NAMALWA (cell line): ENCODE data around the gene THAP12.
A peak's percentile ranks its signal among the peaks of the same experiment; 100 is the strongest.
"Not testable (repeated sequence)": the region's sequence is repeated elsewhere in the genome, so short reads cannot be mapped to it uniquely, and the experiment has no call there.

Experiments
- DNase-seq: peaks from one replicate; pipeline ENCODE4 v3.0.0-alpha.2; 2015; ENCODE audit warnings: low spot score

THAP12 gene

DNA sequence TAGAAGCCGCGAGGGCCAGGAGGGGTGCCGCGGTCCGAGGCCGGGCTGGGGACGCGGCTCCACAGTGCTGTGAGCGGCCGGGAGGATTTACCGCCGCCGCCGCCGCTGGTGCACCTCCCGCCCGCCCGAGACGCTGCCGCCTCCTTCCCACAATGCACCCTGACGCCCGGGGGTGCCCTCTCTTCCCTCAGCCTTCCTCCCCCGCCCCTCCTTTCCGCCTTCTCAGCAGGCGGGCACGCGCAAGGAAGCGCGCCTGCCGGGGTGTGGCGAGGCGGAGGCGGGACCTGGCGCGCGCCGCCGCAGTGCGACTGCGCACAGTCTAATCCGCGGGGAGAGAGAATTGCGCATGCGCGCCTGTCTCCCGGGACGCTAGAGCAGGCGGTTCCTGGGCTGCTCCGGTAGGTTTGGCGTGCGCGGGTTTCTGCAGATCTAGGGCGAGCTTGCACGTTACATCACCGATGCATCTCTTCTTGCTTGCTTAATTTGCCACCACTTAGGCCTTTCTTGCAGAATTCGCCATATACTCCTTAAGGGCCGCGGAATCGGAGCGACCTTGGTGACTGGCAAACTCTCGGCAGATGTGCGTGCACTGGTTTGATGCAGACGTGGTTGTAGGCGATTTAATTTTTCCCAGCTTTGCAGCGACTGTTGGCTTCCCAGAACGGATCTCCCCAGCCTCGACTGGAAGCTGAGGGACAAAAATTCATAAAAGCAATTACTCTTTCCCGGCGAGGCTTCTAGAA lies at the start of gene THAP12, which contains the start of gene GVQW3:
Gene THAP12, minus strand, starts transcription at position 156 of the 743 bp plus-strand sequence. CDS start 296 bp downstream, outside the sequence.
Gene GVQW3, plus strand, starts transcription at position 347 of the 743 bp plus-strand sequence. CDS start 506 bp downstream, outside the sequence.
- peak; percentile 98 for DNase-seq

DNA sequence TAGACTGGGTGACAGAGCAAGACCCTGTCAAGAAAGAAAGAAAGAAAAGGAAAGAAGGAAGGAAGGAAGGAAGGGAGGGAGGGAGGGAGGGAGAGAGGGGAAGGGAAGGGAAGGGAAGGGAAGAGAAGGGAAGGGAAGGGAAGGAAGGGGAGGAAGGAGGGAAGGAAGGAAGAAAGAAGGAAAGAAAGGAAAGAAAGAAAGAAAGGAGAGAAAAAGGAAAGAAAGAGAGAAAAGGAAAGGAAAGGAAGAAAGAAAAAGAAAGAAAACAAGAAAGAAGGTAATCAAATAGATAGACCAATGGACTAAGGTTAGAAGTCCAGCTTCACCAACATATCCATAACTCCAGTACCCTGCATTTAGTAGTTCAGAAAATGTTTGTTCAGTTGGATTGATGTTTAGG lies 45.7 kb upstream of the THAP12 start:
- DNase-seq: no peak

GRCh38 chr11:76424891-76425290 lies 44.0 kb upstream of the THAP12 start:
- DNase-seq: no peak

GRCh38 chr11:76424379-76424778 lies 43.4 kb upstream of the THAP12 start:
- no peak for DNase-seq

GRCh38 chr11:76419896-76420295 lies 39.0 kb upstream of the THAP12 start:
- DNase-seq: peak; percentile 55

DNA sequence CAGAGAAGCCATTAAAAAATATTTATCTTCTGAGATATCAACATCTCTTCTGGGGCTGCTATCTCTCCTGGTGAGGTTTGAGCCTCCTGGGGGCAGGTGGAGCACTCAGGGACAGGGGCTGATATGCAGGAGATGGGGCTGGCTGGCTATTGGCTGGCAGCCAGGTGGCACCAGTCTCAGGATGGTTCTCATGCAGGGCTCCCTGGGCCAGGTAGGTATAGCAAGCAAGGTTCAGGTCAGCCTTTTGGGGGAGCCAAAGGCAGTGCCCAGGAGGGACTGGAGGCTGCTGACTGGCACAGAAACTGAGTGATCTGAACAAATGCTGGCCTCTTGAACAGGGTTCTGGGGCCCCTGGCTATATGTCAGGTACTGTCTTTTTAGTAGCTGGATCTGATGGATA lies 34.1 kb upstream of the THAP12 start:
- no peak for DNase-seq

GRCh38 chr11:76410851-76411357 lies 30.0 kb upstream of the THAP12 start:
- DNase-seq: no peak

- no peak for DNase-seq
Measured at GRCh38 chr11:76408171-76408965, 27.4 kb upstream of the THAP12 start.

DNA sequence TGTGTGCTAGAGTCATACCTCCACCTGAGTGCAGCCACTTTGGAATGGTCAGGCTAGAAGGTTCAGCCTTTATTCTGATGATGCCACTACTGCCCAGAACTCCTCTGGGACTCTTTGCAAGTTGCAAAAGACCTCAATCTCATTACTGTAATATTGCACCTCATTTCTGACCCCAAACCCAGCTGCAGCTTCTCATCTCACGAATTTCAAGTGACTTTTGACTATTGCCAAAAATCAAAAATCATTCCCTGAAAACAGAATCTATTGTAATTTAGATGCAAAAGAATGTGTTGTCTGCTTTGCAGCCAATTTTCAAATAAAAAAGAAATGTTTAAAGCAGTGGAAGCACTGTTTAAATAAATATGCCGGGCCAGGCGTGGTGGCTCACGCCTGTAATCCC lies 25.4 kb upstream of the THAP12 start:
- no peak for DNase-seq

DNA sequence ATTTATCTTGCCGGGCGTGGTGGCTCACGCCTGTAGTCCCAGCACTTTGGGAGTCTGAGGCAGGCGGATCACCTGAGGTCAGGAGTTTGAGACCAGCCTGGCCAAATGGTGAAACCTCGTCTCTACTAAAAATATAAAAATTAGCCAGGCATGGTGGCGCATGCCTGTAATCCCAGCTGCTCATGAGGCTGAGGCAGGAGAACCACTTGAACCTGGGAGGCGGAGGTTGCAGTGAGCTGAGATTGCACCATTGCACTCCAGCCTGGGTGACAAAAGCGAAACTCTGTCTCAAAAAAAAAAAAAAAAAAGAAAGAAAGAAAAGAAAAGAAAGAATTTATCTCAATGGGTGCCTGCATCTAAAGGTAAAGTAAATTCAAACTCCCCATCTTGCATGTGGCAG lies 20.6 kb upstream of the THAP12 start:
- not testable (repeated sequence) for DNase-seq

DNA sequence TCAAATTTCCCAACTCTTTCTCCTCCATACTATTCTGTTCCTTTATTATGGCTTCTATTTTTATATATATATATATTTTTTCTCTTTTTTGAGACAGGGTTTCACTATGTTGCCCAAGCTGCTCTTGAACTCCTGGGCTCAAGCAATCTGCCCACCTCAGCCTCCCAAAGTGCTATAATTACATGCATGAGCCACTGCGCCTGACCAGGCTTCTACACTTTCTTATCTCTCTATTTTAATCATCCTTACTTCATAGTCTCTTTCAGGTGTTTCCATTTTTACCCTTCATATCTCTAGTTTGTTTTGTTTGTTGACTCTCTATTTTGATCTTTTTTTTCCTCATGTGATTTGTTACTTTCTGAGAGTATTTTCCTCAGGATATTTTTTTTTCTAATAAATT lies 20.0 kb upstream of the THAP12 start:
- DNase-seq: no peak

DNA sequence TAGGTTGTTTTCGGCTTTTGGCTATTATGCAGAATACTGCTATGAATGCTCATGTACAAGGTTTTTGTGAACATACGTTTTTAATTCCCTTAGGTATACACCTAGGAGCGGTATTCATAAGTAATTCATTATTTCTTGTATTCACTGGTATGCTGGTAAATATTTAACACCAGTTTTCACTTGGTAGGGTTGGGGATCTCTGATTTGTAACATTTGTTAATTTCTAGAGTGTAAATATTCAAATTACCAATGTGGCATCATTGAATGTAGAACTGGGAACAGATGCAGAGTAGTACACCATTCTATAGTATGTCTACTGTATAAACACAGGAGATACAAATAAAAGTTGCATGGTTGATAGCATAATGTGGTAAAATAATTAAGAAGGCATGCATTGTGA lies 16.5 kb upstream of the THAP12 start:
- no peak for DNase-seq

GRCh38 chr11:76395296-76395695 lies 14.4 kb upstream of the THAP12 start:
- no peak for DNase-seq

GRCh38 chr11:76394411-76394810 lies 13.5 kb upstream of the THAP12 start:
- no peak for DNase-seq

GRCh38 chr11:76392870-76393269 lies 11.9 kb upstream of the THAP12 start:
- DNase-seq: peak; percentile 20

GRCh38 chr11:76391811-76392475 lies 11.0 kb upstream of the THAP12 start:
- no peak for DNase-seq

- no peak for DNase-seq
Measured at GRCh38 chr11:76391021-76391420, 10.1 kb upstream of the THAP12 start.

- no peak for DNase-seq
Measured at GRCh38 chr11:76388408-76388807, 7.5 kb upstream of the THAP12 start.

DNA sequence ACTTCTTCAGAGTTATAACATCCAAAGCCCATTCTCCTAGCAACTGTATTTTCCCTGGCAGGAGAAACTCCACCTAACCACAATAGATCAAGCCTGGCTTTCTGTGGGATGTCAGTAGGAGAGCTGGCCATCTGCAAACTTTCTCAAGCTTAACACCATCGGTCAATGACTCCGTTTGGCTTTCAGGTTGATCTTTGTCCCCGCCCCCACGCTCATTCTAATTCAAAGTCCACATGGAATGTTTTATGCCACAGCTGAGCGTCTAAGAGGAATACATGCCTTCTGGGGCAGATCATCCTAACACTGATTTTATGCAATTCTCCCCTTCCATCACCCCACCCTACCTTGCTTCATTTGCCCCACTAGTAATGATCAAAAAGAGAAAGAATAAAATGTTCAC lies 5.0 kb upstream of the THAP12 start:
- DNase-seq: no peak

DNA sequence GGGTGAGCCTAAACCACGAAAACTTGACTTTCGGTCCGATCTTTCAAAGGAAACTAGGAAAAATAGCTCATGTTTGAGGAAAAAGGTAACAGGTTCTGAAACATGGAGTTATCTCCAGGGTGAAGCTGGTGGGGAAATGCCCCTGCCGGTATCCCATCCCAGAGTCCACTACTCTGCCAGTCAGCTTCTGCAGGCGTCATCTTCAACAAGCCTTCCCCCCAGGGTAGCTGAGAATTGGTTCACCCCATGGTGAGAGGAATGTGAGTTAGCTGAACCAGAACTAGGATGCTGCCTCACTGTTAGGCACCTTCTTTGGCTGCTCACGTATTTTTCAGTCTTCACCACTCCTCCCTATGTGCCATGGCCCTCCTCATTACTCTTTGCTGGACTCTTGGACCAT lies 1.3 kb upstream of the THAP12 start:
- peak; percentile 28 for DNase-seq

DNA sequence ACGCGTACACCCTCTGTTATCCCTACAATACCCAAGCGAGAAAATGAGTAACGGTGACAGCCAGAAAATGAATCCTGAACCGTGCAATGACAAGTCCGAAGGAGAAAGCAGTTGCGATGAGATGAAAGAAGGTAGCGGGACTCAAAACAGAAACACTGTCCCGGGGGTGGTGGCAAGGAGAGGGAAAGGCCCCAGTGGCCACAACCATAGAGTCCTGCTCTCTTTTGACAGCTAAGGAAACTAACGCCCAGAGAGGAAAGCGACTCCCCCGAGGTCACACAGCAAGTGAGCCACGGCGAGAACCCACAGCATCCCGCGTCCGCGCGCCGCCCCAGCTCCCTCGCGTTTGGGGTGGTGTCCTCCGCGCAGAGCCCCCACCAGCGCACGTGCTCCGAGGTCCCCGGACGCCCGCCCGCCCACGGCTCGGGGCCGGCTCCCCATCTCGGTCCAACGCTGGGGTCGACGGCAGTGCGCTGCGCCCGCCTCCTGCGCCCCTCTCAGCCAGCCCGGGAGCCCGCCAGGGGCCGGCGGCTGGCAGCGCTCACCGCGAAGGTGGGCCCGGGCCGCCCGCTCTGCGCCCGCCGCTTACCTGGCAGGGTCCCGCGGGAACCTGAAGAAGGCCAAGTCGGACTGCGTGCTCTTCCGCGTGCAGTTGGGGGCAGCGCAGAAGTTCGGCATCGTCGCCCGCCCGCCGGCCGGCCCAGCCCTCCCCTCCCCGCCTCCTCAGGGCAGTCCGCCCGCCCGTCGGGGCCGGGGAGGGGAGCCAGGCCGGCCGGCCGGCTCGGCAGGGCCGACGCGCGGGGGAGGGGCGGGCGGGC lies 564 bp downstream of the THAP12 start:
- peak; percentile 53 for DNase-seq

DNA sequence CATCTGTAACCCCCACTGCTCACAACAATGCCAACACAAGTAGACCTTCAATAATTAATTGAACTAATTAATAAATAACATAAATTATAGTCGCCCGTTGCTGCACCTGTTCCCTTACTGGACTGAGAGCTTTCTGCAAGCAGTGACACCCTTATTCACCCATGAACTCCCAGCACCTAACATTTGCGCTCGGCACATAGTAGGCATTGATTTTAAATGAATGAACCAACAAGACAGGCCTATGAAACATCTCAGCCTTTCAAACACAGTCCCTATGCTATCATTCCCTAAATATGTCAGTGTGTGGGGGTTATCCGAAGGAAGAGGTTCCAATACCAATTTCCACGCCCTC lies 1.1 kb downstream of the THAP12 start:
- no peak for DNase-seq
